ENCODE data around the gene RALGAPB.
"Not testable (repeated sequence)": the region's sequence is repeated elsewhere in the genome, so short reads cannot be mapped to it uniquely, and the experiment has no call there.

RALGAPB gene

DNA sequence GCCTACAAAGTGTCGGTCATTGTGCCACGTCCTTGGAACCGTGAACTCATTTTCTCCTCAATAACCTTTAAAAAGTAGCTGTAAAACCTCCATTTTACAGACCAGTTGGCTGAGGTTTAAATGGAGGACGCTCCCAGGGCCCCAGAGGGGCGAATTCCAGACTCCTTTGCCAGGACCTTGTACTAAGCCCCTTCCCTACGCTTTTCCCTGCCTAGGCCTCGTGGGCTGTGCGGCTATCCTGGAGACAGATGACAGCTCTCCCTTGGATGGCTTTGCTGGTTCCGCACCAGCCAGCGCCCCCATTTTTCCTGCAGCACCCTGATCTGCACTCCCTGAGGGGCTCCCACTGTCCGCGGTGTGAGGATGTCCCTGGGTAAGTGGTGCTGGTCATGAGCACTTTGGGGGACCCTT lies 25.4 kb upstream of the RALGAPB start:
- DNase-seq (ENCODE audit: low read depth in 3 of 3): no peak

DNA sequence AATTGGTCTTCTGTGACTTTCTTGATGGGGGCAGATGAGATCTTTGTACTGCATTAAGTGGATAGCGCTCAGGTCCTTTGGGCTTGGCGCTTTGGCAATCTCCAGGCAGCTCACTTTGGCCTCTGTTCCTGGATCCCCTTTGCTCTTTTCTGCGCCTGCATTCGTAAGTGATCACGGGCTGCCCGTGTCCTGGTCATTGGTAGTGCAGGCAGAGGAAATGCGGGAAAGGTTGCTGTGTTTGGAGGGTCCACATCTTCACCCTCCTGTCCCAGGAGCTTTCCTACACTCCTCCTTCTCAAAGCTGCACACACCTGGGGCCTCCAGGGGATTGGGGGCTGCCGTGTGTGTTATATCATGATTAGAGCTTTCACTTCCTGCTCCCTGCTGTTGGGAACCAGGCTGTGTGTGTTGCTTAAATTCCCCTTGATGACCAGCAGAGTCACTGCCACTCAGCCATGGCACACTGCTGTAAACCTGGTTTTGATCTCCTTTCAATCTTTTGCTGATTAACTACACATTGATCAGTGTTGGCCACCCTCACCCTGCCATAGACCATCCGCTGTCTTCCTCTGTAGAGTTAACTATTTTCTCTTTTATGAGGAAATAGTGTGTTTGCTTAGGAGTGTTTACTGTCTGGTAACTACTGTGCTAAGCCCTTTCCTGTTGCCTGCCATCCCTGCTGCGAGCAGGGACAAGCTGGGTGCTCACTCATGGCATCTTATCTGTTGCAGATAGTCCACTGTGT lies 24.5 kb upstream of the RALGAPB start:
- no peak for DNase-seq (ENCODE audit: low read depth in 3 of 3)

DNA sequence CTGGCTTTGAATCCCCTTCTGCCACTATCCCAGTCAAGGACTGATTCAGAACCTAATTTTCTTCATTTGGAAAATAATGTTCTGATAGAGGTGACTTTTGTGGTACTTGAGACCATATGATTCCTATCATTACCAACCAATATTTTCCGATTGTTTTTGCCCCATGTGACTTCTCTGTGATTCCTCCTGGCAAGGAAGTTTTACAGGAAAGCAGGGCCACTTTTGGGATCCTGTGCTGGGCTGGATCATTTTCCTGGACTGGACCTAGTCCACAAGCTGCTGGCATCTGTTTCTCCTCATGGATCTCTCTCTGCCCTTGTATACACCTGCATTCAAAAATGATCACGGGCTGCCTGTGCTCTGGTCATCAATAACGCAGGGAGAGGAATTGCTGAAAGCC lies 23.6 kb upstream of the RALGAPB start:
- no peak for DNase-seq (ENCODE audit: low read depth in 3 of 3)

DNA sequence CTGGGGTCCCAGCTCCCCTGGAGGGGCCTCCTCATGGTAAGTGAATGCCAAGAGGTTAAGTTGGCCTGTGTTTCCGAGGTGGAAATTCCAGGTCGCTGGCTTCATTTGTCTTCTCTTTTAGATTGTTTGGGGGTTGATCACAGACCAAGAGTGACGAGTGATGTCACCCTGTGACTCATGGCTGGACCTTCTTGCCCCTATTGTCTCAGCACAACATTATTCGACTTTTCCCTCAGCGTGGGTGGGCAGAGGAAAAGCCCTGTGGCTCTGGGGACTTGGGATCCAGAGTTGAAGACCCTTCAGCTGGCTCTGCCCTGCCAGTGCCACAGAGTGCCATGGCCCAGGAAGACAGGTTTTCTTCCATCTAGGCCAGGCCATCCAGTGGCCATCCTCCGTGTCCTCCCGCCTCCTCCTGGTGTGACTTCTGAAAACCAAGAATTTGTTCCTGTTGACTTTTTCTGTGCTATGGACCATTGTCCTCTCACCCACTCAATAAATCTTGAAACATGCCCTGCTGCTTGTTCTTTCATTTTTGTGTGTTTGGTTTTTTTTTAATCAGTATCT lies 22.1 kb upstream of the RALGAPB start:
- no peak for DNase-seq (ENCODE audit: low read depth in 3 of 3)

DNA sequence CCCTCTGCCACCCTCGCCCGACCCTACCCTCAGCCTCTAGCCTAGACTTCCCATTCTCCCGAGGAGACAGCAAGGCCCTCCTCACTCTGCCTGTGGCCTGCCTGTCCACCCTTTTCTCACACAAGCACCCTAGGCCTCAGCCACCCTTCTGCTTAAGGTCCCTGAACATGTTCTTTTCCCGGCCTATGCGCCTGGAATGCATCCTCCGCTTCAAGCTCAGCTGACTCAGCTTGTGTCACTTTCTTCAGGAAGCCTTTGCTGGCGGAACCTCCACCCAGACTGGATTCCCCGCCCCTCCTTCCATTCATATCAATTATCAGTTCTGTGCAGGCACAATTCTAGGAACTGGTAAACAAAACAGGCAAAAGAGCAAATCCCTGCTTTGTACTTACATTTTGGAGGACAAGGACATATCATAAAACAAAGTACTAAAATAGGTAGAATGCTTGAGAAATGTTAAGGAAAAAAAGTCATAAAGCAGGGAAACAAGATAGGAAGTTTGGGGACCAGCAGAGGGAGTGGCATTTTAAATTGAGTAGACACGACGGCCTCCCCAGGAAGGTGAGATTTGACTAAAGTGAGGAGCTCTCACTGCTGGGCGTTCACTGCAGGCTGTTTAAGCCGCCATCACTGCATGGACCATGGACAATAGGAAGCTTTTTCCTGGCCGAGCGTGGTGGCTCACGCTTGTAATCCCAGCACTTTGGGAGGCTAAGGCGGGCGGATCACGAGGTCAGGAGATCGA lies 19.6 kb upstream of the RALGAPB start:
- DNase-seq (ENCODE audit: low read depth in 3 of 3): no peak

DNA sequence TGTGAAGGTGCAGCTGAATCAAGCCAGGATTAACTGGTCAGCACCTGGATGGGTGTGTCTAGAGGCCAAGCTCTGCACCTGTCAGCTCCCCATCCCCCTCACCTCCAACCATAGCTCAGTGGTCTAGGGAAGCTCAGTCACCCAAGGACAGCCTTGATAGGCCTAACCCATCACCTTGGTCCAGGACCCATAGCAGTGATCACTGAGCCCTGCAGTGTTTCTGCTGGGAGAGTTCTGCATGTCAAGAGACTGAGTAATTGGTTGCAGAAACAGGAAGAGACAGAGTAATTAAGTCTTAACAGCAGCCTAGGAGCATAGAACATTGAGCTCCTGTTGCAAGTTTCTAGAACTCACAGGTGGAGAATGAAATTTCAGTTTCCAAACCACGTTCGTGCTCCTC lies 18.7 kb upstream of the RALGAPB start:
- DNase-seq (ENCODE audit: low read depth in 3 of 3): no peak

DNA sequence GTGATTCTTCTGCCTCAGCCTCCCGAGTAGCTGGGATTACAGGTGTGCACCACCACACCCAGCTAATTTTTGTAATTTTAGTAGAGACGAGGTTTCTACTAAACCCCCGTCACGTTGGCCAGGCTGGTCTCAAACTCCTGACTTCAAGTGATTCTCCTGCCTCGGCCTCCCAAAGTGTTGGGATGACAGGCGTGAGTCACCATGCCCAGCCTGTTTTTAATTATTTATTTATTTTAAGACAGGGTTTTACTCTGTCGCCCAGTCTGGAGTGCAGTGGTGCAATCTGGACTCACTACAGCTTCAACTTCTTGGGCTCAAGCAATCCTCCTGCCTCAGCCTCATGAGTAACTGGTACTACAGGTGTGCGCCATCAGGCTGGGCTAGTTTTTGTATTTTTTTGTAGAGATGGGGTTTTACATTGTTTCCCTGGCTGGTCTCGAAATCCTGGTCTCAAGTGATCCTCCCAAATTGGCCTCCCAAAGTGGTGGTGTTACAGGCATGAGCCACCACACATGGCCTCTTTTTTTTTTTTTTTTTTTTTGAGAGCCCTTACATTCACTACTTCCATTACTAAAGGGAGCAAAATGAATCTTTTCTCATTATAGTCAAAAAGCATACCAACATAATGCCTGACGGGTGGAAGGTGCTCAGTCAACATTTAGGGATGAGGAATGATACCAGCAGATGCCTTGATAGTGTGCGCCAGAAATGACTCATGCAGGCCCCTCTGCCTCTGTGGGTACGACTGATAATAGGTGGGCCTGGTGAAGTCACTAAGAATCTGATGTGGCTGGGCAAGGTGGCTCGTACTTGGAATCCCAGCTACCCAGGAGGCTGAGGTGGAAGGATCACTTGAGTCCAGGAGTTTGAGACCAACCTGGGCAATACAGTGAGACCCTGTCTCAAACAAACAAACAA lies 17.8 kb upstream of the RALGAPB start:
- DNase-seq (ENCODE audit: low read depth in 3 of 3): no peak

DNA sequence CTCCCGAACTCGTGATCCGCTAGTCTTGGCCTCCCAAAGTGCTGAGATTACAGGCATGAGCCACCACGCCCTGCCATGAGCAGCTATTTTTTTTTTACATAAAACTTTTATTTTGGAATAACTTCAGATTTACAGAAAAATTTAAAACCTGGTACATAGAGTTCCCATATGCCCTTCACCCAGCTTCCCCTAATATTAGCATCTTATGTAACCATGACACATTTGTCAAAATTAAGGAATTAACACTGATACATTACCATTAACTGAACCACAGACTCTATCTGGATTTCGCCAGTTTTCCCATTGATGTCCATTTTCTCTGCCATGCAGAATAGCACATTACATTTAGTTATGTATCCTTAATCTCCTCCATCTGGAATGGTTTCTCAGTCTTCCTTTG lies 14.3 kb upstream of the RALGAPB start:
- DNase-seq (ENCODE audit: low read depth in 3 of 3): no peak

DNA sequence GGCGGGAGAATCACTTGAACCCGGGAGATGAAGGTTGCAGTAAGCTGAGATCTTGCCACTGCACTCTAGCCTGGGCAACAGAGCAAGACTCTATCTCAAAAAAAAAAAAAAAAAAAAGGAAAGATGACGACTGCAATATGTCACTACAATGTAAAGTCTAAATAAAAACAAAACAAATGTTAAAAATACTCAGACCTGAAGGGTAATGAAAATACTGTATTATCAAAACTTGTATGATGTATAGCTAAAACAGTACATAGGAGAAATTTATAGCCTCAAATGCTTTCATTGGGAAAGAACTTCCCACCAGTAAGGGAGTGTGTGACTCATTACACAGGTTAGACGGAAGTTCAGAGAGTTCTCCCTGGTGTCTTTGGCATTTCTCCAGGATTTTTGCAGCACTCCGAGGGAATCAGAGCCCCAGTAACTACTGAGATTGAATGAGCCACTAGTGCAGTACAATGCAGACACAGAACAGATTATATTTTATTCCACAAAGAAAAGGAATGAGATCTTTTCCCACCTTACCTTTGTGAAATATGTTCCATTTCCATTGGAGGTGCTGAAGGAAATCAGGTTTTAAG lies 12.5 kb upstream of the RALGAPB start:
- no peak for DNase-seq (ENCODE audit: low read depth in 3 of 3)

DNA sequence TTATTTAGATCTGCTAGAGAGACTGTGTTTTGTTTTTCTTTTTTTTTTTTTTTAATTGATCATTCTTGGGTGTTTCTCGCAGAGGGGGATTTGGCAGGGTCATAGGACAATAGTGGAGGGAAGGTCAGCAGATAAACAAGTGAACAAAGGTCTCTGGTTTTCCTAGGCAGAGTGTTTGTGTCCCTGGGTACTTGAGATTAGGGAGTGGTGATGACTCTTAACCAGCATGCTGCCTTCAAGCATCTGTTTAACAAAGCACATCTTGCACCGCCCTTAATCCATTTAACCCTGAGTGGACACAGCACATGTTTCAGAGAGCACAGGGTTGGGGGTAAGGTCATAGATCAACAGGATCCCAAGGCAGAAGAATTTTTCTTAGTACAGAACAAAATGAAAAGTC lies 12.0 kb upstream of the RALGAPB start:
- DNase-seq (ENCODE audit: low read depth in 3 of 3): not testable (repeated sequence)

DNA sequence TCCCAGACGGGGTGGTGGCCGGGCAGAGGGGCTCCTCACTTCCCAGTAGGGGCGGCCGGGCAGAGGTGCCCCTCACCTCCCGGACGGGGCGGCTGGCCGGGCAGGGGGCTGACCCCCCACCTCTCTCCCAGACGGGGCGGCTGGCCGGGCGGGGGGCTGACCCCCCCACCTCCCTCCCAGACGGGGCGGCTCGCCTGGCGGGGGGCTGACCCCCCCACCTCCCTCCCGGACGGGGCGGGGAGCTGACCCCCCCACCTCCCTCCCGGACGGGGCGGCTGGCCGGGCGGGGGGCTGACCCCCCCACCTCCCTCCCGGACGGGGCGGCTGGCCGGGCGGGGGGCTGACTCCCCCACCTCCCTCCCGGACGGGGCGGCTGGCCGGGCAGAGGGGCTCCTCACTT lies 11.5 kb upstream of the RALGAPB start:
- not testable (repeated sequence) for DNase-seq (ENCODE audit: low read depth in 3 of 3)

DNA sequence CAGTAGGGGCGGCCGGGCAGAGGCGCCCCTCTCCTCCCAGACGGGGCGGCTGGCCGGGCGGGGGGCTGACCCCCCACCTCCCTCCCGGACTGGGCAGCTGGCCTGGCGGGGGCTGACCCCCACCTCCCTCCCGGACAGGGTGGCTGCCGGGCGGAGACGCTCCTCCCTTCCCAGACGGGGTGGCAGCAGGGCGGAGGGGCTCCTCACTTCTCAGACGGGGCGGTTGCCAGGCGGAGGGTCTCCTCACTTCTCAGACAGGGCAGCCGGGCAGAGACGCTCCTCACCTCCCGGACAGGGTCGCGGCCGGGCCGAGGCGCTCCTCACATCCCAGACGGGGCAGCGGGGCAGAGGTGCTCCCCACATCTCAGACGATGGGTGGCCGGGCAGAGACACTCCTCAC lies 11.1 kb upstream of the RALGAPB start:
- not testable (repeated sequence) for DNase-seq (ENCODE audit: low read depth in 3 of 3)

DNA sequence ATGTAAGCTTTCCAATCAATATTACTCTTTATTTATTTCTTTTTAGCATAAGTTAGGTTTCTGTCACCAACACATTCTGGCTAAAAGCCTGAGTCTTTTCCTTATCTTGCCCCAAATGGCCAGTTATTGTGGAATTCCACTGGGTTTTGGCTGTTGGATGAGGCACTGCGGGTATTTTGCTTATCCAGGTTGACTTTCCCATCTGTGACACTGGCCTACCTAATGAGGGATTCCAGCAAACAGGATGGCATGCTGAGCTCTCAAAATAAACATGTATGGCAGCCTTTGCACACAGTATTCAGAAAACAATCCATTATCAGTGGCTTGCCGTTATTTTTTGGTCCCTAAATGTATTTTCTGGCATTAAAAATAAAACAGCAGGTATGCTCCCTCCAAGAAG lies 6.5 kb upstream of the RALGAPB start:
- no peak for DNase-seq (ENCODE audit: low read depth in 3 of 3)

DNA sequence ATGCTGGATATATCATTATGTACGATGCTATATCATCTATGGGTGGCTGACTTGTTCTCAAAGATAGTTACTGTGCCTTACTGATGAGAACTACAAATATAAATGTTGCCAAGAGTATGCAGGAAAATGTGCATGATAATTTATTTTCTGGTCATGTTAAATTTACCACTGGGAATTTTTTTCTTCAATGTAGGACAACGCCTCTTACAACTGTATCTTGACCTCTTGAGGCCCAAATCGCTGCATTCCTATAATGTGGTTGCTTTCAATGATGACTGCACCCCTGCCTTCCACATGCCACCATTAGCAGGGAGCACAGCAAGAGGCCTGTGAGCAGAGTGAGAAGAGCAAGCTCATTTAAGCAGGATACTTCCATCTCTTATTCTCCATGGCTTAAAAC lies 5.7 kb upstream of the RALGAPB start:
- no peak for DNase-seq (ENCODE audit: low read depth in 3 of 3)

DNA sequence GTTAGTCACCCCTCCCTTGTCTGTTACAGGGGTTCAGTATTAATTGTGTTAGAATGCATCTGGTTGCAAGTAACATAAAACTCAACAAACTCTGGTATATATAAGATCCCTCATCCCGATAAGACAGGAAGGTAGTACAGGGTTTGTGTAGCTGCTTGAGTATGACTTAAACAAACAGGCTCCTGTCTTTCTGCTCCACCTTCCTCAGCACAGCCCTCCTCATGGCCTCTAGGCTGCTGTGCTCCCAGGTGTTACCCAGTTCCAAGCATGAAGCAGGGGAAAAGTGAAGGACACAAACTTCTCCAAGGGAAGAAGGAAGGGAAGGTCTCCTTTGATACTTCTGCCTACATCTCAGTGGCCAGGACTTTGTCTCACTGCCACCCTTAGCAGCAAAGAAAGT lies 1.4 kb upstream of the RALGAPB start:
- no peak for DNase-seq (ENCODE audit: low read depth in 3 of 3)

DNA sequence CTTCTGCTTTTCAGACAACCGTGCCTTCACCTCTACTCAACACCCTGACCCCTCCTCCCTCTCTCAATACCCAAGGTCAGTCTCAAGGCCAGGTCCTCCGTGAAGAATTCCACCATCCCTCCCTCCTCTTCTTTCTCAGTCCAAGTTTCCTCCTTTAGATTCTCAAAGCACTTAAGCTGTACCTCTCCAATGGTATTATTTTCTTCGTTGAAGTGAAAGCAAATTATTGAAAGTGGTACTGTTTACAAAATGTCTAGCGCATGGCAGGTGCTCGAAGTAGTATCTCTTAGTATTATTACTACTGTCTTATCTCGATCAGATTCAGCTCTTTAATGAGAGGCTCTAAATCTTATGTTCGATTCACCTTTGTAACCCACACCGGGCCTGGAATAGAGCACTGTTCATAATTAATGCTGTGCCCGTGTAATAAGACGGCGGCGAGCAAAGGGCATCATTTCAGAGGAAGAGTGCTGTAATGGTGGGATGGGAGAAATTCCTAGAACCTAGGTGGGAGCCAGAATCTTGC lies 593 bp upstream of the RALGAPB start:
- no peak for DNase-seq (ENCODE audit: low read depth in 3 of 3)

DNA sequence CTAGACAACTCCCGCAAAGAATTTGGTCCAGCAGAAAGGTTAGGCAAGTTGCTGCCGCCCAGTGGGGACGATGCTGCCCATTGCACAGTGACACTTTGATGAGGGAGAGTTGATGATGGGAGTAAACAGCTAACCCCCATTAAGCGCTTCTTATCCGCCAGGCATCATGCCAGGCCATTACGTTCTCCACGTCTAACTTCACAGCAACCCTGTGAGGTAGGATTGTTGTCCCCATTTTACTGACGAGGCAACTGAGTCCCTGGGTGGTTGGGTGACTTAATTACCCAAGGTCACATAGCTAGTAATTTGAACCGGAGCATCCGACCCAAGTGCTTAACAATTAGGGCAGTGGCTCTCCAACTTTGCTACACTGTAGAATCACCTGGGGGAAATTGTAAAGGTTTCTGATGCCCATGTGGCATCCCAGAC lies 738 bp downstream of the RALGAPB start:
- DNase-seq (ENCODE audit: low read depth in 3 of 3): no peak

DNA sequence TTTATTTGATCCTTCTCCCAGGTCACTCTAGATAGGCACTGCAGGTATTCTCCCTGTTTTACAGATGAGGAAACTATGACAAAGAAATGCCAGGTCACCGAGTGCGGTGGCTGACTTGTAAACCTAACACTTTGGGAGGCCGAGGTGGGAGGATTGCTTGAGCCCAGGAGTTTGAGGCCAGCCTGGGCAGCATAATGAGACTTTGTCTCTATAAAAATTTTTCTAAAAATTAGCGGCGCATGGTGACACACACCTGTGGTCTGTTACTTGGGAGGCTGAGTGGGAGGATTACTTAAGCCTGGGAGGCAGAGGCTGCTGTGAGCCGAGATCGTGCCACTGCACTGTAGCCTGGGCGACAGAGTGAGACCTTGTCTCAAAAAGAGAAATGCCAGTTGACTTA lies 5.1 kb downstream of the RALGAPB start:
- DNase-seq (ENCODE audit: low read depth in 3 of 3): no peak

DNA sequence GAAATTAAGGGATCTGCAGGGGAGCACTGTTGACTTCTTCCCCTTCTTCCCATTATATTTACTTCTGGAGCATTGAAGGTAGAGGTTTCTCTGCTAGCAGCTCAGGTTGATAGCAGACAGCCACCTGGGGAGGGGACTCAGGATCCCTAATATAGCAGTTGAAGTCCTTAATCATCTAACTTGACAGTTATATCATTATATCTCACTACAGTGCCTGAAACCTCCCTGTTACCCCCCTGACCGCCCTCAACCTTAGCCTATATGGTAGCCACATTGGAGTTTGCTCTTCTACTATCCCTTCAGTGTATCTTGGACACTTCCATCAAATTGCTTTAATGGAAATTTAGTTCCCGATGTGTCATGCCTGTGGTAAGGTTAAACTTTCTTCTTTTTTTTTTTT lies 7.0 kb downstream of the RALGAPB start:
- DNase-seq (ENCODE audit: low read depth in 3 of 3): no peak

DNA sequence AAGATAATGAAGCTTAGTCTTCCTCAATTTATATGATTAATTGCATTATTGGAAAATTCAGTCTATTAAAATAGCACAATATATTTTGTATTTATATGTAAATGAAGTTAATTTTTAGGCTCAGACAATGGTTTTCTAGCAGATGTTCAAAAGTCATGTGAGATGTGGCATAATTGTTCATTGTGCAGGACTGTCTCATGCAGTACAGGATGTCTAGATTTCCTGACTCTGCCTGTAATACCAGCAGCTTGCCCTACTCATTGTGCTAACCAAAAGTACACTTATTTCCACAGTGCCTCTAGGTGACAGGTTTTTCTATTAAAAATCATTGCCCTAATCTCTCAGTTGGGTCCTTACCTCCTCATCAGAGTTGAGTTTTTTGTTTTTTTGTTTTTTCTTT lies 12.4 kb downstream of the RALGAPB start:
- DNase-seq (ENCODE audit: low read depth in 3 of 3): no peak

DNA sequence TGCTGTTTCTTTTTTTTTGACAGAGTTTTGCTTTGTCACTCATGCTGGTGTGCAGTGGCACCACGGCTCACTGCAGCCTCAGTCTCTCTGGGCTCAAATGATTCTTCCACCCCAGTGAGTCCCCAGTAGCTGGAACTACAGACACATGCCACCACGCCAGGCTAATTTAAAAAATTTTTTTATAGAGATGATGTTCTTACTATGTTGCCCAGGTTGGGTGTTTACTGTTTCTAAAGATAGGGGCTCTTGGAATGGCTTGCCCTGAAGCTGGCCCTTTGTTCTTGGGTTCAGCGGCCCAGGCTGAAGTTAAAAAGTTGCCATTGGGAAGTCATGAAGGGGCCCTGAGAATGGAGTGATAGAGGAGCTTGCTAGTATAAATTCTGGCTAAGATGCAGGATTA lies 16.5 kb downstream of the RALGAPB start:
- no peak for DNase-seq (ENCODE audit: low read depth in 3 of 3)
